NB4 (cell line): ENCODE measurements around the gene TBC1D32.
"Not testable (repeated sequence)": the region's sequence is repeated elsewhere in the genome, so short reads cannot be mapped to it uniquely, and the experiment has no call there.

Experiments used
- DNase-seq: peaks from one replicate; pipeline ENCODE4 v3.0.0; 2010; ENCODE audit warnings: low read depth
- H3K4me3 ChIP-seq: one replicate; pipeline ENCODE4 v1.5.1; 2011; ENCODE audit warnings: mild to moderate bottlenecking, low read depth, low read length, moderate library complexity
- CTCF ChIP-seq: IDR thresholded peaks from one replicate; pipeline ENCODE4 v1.5.1; 2012; ENCODE audit warnings: low read depth, low read length
- MAX ChIP-seq: IDR thresholded peaks from 2 replicates; pipeline ENCODE4 v1.6.1; 2011; ENCODE audit warnings: low read depth, low read length
- MYC ChIP-seq: IDR thresholded peaks from 2 replicates; pipeline ENCODE4 v1.6.1; 2011; ENCODE audit warnings: low read depth, low read length
- POLR2A ChIP-seq: IDR thresholded peaks from 2 replicates; pipeline ENCODE4 v1.6.1; 2011; ENCODE audit warnings: mild to moderate bottlenecking; ENCODE audit not compliant: insufficient read length; ENCODE audit errors: extremely low read depth

Gene TBC1D32

GRCh38 chr6:121223930-121224329, 110.3 kb downstream of the TBC1D32 start:
- H3K4me3 ChIP-seq = no peak overlapping the region
- TF ChIP-seq MYC (no peak), MAX (no peak), CTCF (no peak), POLR2A (no peak)
- DNase-seq = no peak

- H3K4me3 ChIP-seq = no peak overlapping the region
- no peak for TF ChIP-seq POLR2A
- TF ChIP-seq MYC = no peak
- no peak for TF ChIP-seq MAX
- TF ChIP-seq CTCF = no peak
- no peak for DNase-seq
Measured at GRCh38 chr6:121223212-121223611, 111.1 kb downstream of the TBC1D32 start.

GRCh38 chr6:121222656-121223055, 111.6 kb downstream of the TBC1D32 start:
- H3K4me3 ChIP-seq = no peak overlapping the region
- TF ChIP-seq MAX (no peak), CTCF (no peak), MYC (no peak), POLR2A (no peak)
- DNase-seq = no peak

- no peak for TF ChIP-seq POLR2A
- no peak for TF ChIP-seq MAX
- no peak for TF ChIP-seq MYC
- no peak for TF ChIP-seq CTCF
- DNase-seq = no peak
- no peak overlapping the region for H3K4me3 ChIP-seq
Measured at GRCh38 chr6:121216928-121217327, 117.4 kb downstream of the TBC1D32 start.

GRCh38 chr6:121213341-121213740, 120.9 kb downstream of the TBC1D32 start:
- DNase-seq, H3K4me3 ChIP-seq: not testable (repeated sequence)

- H3K4me3 ChIP-seq = no peak overlapping the region
- no peak for DNase-seq
- TF ChIP-seq MAX (no peak), MYC (no peak), POLR2A (no peak), CTCF (no peak)
Measured at GRCh38 chr6:121210943-121211342, 123.3 kb downstream of the TBC1D32 start.
